Astrocyte (in vitro differentiated cells and primary cell): Measurements from ENCODE around the gene MLF2. TPM values are rescaled to one million over a fixed set of nuclear protein-coding genes. Genes with fewer than 3 reads are reported as not detected.
A peak's percentile ranks its signal among the peaks of the same experiment; 100 is the strongest.

Source experiments
- DNase-seq: peaks from one replicate; pipeline ENCODE4 v3.0.0-alpha.2; 2010; ENCODE audit warnings: low read depth
- FAIRE-seq: peaks from 2 replicates; lab custom pipeline; 2011; peaks lifted over from hg19 to GRCh38; lab: Jason Lieb, UNC
- H2AFZ ChIP-seq: 2 replicates; pipeline ENCODE4 v1.6.0; 2012; ENCODE audit warnings: low read depth, low read length, inconsistent platforms
- H3K27ac ChIP-seq: 2 replicates; pipeline ENCODE4 v1.5.1; 2011; ENCODE audit warnings: low read depth, low read length, inconsistent platforms
- H3K27me3 ChIP-seq: 2 replicates; pipeline ENCODE4 v1.6.0; 2011; ENCODE audit warnings: low read length, inconsistent platforms; ENCODE audit not compliant: insufficient read depth
- H3K36me3 ChIP-seq: 2 replicates; pipeline ENCODE4 v1.5.1; 2011; ENCODE audit warnings: low read length, inconsistent platforms; ENCODE audit not compliant: insufficient read depth
- H3K4me1 ChIP-seq: 2 replicates; pipeline ENCODE4 v1.5.1; 2011; ENCODE audit warnings: low read length, inconsistent platforms; ENCODE audit not compliant: insufficient read depth
- H3K4me2 ChIP-seq: 2 replicates; pipeline ENCODE4 v1.6.0; 2012; ENCODE audit warnings: low read length, inconsistent platforms
- H3K4me3 ChIP-seq: 2 replicates; pipeline ENCODE4 v1.5.1; 2011; ENCODE audit warnings: low read depth, mild to moderate bottlenecking, low read length, inconsistent platforms; ENCODE audit not compliant: insufficient read depth
- H3K79me2 ChIP-seq: 2 replicates; pipeline ENCODE4 v1.6.0; 2012; ENCODE audit warnings: mild to moderate bottlenecking, low read length, inconsistent platforms; ENCODE audit not compliant: insufficient read depth
- H3K9ac ChIP-seq: 2 replicates; pipeline ENCODE4 v1.6.0; 2012; ENCODE audit warnings: mild to moderate bottlenecking, low read length, inconsistent platforms
- H3K9me3 ChIP-seq: 2 replicates; pipeline ENCODE4 v1.5.1; 2012; ENCODE audit warnings: low read depth, mild to moderate bottlenecking, low read length, inconsistent platforms; ENCODE audit not compliant: insufficient read depth
- H4K20me1 ChIP-seq: 2 replicates; pipeline ENCODE4 v1.6.0; 2012; ENCODE audit warnings: low read length, inconsistent platforms; ENCODE audit not compliant: insufficient read depth
- H3K27ac Mint-ChIP-seq: one replicate; pipeline ENCODE4 v1.8.0; 2021; ENCODE audit warnings: mild to moderate bottlenecking, mixed read lengths; ENCODE audit not compliant: unreplicated experiment
- H3K27me3 Mint-ChIP-seq: one replicate; pipeline ENCODE4 v1.8.0; 2021; ENCODE audit warnings: low read depth, mixed read lengths; ENCODE audit not compliant: unreplicated experiment
- H3K36me3 Mint-ChIP-seq: one replicate; pipeline ENCODE4 v1.8.0; 2021; ENCODE audit warnings: low read depth, mixed read lengths; ENCODE audit not compliant: unreplicated experiment
- H3K4me1 Mint-ChIP-seq: one replicate; pipeline ENCODE4 v1.8.0; 2021; ENCODE audit warnings: low read depth, mixed read lengths; ENCODE audit not compliant: unreplicated experiment
- H3K4me3 Mint-ChIP-seq: one replicate; pipeline ENCODE4 v1.8.0; 2021; ENCODE audit warnings: mild to moderate bottlenecking, moderate library complexity, mixed read lengths; ENCODE audit not compliant: unreplicated experiment
- H3K9me3 Mint-ChIP-seq: one replicate; pipeline ENCODE4 v1.8.0; 2021; ENCODE audit warnings: mild to moderate bottlenecking, mixed read lengths; ENCODE audit not compliant: unreplicated experiment
- CTCF ChIP-seq: IDR thresholded peaks from 2 replicates; pipeline ENCODE4 v1.5.1; 2011; ENCODE audit warnings: low read depth, mild to moderate bottlenecking, inconsistent platforms, low read length, moderate library complexity; ENCODE audit not compliant: insufficient read depth
- EZH2 ChIP-seq: IDR thresholded peaks from 2 replicates; pipeline ENCODE4 v1.6.1; 2012; ENCODE audit warnings: mild to moderate bottlenecking, low read length, inconsistent platforms; ENCODE audit not compliant: insufficient read depth
- total RNA-seq: library from RNA; stranded (reverse); gene quantifications from 2 replicates; pipeline ENCODE4 v1.2.1, GENCODE V29; 2021

Gene MLF2
- total RNA-seq, 1 donor from 2014 or later: 316 TPM

GRCh38 chr12:6764011-6764828 is 11.3 kb upstream of the MLF2 start:
- H3K4me3 ChIP-seq: peak overlapping the region; percentile 13
- DNase-seq: peak; percentile 99
- no peak for TF ChIP-seq EZH2
- no peak for TF ChIP-seq CTCF
- H3K36me3 ChIP-seq: no peaks in the 10 kb centered on the region
- no peaks in the 10 kb centered on the region for H3K27me3 ChIP-seq
- FAIRE-seq: peak; percentile 13
- Mint-ChIP-seq H3K4me3 (peak overlapping the region; percentile 76), H3K9me3 (no peaks in the 10 kb centered on the region), H3K4me1 (peaks cover 30% of the 10 kb centered on the region), H3K36me3 (peaks cover 9% of the 10 kb centered on the region), H3K27me3 (peaks cover 2% of the 10 kb centered on the region), H3K27ac (peak overlapping the region; percentile 73)
- peaks cover 23% of the 10 kb centered on the region for H4K20me1 ChIP-seq
- H3K4me2 ChIP-seq: peak overlapping the region; percentile 94
- H3K9me3 ChIP-seq: no peaks in the 10 kb centered on the region
- H3K9ac ChIP-seq: peak overlapping the region; percentile 50
- peaks cover 34% of the 10 kb centered on the region for H3K4me1 ChIP-seq
- H2AFZ ChIP-seq: peak overlapping the region; percentile 61
- peaks cover 26% of the 10 kb centered on the region for H3K79me2 ChIP-seq
- H3K27ac ChIP-seq: peak overlapping the region; percentile 72

GRCh38 chr12:6763380-6763779 is 10.4 kb upstream of the MLF2 start:
- TF ChIP-seq EZH2 (no peak), CTCF (no peak)
- H3K4me3 ChIP-seq: peak overlapping the region; percentile 13
- DNase-seq (no peak), FAIRE-seq (no peak)
- H3K36me3 ChIP-seq: no peaks in the 10 kb centered on the region
- H3K79me2 ChIP-seq: peaks cover 17% of the 10 kb centered on the region
- Mint-ChIP-seq H3K27ac (peak overlapping the region; percentile 73), H3K4me1 (peaks cover 24% of the 10 kb centered on the region), H3K27me3 (peaks cover 2% of the 10 kb centered on the region), H3K4me3 (peak overlapping the region; percentile 42), H3K9me3 (no peaks in the 10 kb centered on the region), H3K36me3 (peaks cover 5% of the 10 kb centered on the region)
- H3K4me2 ChIP-seq: peak overlapping the region; percentile 94
- H2AFZ ChIP-seq: peak overlapping the region; percentile 61
- peak overlapping the region; percentile 72 for H3K27ac ChIP-seq
- peaks cover 26% of the 10 kb centered on the region for H3K4me1 ChIP-seq
- H3K27me3 ChIP-seq: no peaks in the 10 kb centered on the region
- peak overlapping the region; percentile 50 for H3K9ac ChIP-seq
- no peaks in the 10 kb centered on the region for H3K9me3 ChIP-seq
- peaks cover 15% of the 10 kb centered on the region for H4K20me1 ChIP-seq

- H3K4me1 ChIP-seq: peaks cover 9% of the 10 kb centered on the region
- Mint-ChIP-seq H3K9me3 (no peaks in the 10 kb centered on the region), H3K36me3 (peaks cover 2% of the 10 kb centered on the region), H3K27ac (no peak overlapping the region), H3K27me3 (peaks cover 2% of the 10 kb centered on the region), H3K4me3 (no peak overlapping the region), H3K4me1 (peaks cover 18% of the 10 kb centered on the region)
- TF ChIP-seq CTCF (no peak), EZH2 (no peak)
- no peaks in the 10 kb centered on the region for H3K36me3 ChIP-seq
- DNase-seq (no peak), FAIRE-seq (no peak)
- H2AFZ ChIP-seq: no peak overlapping the region
- H3K27ac ChIP-seq: no peak overlapping the region
- H3K27me3 ChIP-seq: no peaks in the 10 kb centered on the region
- no peak overlapping the region for H3K4me2 ChIP-seq
- H3K9me3 ChIP-seq: no peaks in the 10 kb centered on the region
- H3K9ac ChIP-seq: no peak overlapping the region
- no peaks in the 10 kb centered on the region for H4K20me1 ChIP-seq
- H3K4me3 ChIP-seq: no peak overlapping the region
- H3K79me2 ChIP-seq: no peaks in the 10 kb centered on the region
Measured at GRCh38 chr12:6759741-6760140, 6.8 kb upstream of the MLF2 start.
